Endothelial cell of hepatic sinusoid (primary cell): Measurements from ENCODE around the gene PTOV1.

Experiments
- in situ Hi-C: cut with HindIII; loops from 2 replicates; pipeline ENCODE4 v1.10.0; 2017; ENCODE audit warnings: low sequenced_read_pairs

The PTOV1 gene

DNA sequence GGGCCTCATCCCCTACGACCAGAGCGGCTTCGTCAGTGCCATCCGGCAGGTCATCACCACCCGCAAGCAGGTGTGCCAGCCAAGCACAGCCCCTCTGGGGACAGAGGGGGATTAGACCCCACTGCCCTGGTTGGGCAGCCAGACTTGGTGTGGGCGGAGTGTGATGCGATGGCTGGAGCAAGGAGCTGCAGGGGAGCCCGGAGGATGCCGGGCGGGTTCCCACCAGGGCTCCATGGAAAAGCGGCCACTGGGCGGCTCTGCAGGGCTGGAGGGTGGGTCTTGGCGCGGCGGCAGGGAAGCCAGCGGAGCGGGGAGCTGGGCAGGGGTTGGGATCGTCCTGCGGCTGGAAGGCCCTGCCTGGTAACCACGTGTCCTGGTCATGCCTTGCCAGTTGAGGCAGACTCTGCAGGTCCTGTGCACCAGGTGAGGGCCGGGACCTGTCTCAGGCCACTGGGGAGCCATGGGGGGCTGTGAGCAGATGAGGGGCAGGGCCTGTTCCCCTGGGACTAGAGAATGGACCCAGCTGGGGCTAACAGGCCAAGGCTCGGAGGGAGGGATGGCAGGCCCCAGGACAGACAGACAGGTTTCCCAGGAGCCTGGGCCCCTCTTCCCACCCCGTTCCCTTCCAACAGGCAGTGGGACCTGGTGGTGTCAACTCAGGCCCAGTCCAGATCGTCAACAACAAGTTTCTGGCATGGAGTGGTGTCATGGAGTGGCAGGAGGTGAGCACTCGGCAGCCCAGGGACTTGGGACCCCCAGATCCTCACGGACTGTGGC lies 6.3 kb downstream of the PTOV1 start:
- in situ Hi-C loops = no loop called here

DNA sequence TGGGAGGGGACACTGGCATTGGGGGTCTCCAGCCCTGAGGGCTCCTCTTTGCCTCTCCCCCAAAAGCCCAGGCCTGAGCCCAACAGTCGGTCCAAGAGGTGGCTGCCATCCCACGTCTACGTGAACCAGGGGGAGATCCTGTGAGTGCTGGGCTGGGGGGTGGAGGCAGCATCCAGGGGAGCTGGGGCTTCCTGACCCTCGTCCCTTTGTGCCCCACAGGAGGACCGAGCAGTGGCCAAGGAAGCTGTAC lies 6.8 kb downstream of the PTOV1 start:
- in situ Hi-C loops = no loop called here

DNA sequence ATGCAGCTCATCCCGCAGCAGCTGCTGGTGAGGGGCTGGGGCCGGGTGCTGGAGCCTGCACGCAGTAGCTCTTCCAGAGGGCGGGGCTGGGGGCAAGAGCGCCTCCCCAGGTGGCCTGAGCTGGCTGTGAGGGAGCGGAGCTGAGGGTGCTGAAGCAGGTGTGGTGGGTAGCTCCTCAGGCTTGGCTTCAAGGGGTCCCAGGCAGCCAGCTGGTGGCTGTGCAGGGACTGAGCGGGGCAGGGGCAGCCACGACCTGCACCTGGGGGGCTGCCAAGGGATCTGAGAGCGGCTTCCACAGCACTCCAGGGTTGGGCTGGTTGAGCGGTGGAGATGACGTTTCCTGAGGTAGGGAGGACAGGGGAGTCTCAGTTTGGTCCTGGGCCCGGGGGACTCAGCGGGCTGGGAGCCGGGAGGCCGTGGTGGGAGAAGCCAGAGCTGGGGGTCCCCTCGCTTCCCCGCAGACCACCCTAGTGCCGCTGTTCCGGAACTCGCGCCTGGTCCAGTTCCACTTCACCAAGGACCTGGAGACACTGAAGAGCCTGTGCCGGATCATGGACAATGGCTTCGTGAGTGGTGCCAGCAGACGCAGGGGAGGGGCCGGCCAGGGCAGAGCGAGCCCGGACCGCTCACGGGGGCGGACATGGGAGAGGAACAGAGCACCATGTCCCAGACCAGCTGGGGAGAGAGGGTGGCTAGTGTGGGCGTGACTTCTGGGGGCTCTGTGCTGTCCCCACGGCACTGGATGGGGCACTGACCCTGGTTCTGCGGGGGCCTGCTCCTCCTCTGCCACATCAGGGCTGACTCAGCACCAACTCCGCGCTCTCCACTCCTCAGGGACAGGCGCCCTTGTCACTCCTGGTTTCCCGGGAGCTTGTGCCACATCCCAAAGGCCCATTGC lies 7.4 kb downstream of the PTOV1 start:
- in situ Hi-C loops = no loop called here

DNA sequence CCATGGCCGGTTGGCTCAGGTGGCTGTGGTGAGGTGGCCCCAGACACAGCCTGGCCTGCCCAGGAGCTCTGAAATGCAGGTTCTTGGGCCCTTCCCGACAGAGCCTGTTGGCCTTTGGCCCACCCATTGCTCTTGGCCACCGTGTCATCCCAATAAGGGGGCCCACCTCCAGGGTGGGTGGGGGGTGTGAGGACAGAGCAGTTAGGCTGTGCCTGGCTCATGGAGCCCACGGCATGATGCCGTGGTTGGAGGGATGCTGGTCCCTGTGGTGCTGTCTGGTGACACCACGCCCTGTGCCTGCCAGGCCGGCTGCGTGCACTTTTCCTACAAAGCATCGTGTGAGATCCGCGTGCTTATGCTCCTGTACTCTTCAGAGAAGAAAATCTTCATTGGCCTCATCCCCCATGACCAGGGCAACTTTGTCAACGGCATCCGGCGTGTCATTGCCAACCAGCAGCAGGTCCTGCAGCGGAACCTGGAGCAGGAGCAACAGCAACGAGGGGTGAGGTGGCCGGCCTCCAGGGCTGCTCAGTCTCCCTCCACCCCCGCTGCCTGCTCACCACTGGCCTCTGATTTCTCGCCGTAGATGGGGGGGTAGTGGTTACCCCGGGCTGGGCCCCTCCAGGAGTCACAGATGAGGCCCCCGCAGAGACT lies 8.8 kb downstream of the PTOV1 start:
- in situ Hi-C loops = no loop called here

DNA sequence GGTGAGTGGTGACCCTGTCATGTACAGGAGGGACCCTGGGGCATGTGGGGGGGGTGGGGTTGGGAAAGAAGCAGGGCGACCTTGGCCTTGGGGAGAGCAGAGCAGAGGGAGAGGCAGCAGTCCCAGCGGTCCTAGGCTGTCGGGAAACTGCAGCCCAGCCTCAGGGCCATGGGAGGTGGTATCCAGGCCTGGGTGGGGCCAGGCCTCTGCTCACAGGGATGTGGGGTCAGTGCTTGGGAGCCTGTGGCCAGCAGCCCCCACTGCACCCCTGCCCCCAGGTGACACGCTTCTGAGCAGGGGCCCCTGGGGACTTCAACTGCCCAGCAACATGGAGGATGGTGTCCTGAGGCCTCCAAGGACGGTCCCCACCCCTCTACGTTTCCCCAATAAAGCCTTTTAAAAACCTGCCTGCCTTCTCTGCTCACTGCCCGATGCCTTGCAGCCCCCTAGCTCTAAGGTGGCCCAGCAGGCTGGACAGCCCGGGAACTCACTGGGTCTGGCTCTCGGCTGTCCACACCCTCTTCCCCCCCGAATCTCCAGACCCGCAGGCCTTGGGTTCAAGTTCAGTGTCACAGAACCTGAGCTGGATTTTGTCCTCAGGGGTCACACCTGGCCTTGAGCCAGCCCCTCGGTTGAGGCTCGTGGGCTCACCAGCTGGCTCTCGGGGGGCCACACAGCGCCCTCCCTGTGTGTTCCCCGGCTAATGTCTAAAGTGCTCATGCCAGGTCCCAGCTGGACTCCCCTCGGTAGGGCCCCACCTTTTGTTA lies 9.6 kb downstream of the PTOV1 start:
- in situ Hi-C loops = no loop called here

DNA sequence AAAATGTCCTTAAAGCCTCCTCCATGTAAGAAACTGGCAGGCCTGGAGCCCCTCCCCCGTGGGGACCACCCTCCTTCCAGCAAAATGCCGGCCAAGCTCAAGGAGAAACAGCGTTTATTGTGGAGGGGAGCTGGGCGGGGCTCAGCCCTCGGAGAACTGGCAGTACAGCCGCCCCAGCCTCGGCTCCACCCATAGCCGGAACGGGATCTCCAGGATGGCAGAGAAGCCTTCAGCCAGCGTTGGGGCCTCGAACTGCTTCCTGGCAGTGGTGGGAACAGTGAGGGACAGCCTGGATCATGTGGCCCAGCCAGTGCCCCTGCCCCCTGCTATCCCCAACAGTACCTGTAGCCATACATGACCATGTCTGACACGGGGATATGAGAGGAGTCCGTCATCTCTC lies 10.1 kb downstream of the PTOV1 start:
- in situ Hi-C loops = no loop called here

DNA sequence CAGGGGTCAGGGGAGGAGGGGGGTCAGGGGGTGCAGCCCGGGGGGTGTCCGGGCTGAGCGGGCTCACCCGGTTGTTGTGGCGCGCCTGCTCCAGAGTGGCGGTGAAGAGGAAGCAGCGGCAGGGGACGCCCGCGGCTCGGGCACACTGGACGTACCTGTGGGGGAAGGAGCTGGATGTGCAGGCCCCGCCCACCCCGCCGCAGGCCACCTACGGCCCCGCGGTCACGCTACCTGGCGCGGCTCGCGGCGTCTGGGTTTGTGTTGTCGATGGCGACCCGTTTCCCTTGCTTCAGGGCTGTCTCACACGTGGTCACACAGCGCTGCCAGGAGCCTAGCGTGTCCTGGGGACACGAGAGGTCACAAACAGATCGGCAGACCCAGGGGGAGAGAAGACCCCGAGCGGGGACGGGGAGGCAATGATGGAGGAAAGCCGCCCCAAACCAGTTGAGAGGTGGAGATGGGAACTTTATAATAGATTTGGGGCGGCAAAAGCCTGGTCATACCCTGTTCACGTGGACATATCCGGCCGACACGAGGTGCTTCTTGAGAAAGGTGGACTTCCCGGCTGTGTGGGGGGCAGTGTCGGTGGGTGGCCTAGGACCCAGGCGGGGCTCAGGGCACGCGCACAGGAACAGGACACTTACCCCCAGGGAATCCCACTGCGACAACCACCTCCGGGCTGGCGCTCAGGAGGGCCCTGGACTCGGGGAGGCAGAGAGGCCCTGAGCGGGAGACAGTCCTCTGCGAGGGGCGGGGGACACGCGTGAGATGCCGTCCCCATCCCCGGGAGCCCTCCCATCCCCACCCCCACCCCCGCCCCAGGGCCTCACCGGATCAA lies 10.8 kb downstream of the PTOV1 start:
- in situ Hi-C loops = no loop called here

DNA sequence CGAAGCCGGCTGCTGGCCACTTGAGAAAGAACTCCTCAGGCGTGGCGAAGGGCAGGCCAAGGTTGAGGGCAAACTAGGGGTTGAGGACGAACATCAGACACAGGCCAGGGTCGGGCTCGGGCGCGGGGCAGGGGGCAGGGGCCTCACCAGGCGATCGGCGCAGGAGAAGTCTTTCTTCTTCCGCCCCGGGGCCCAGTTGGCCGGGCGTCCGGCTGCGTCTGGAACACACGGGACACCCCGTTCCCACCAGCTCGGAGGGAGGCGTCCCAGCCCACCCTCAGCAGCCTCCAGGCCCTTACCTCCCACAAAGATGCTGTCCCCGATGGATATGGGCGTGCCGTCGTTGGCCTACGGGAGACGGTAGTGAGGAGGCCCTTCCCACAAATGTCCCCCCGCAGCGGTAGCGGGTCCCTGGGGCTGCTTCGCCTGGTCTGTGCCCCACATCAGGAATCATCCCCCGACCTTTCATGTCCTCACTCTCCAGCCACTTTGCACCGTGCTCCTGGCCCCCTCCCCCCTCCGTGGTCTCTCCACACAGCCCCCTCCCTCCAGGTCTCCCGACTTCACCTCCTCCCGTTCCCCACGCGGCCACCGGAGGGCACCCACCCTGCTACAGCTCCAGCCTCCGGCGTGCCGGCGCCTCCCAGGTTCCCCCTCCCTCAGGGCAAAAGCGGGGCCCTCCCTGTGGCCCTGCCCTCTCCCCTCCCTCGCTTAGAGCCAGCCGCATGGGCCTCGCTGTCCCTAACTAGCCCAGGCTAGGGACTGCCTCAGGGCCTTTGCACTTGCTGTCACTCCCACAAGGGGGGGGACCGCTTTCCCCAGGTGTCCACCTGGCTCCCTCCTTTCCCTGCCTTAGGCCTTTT lies 11.7 kb downstream of the PTOV1 start:
- in situ Hi-C loops = no loop called here

DNA sequence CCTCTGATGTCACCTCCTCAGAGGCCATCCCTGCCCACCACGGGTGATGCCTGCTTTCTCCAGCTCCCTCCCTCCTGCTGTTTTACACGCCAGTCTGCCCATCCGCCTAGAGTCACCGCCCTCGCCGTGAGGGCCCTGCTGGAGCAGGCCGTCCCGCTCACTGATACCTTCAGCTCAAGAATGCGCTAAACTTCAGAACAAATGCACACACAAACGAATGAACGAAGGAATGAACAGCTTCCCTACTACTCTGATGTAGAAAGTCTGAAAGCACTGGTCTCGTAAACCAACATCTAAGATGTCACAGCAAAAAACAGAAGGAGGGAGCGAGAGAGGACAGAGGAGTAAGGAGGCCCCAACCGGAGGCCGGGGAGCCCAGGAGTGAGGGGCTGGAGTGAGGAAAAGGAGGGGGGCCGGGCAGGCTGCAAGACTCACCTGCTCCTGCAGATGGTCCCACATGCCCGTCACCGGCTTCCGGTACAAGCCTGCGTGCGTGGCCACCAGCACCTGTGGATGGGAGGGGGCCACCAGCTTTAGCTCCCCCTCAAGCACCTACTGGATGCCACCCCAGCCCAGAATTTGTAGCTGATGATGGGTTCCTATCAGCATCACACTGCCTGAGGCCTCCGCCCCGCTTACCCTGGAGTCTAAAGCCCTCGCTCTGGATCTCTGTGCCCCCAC lies 12.4 kb downstream of the PTOV1 start:
- in situ Hi-C loops = no loop called here

DNA sequence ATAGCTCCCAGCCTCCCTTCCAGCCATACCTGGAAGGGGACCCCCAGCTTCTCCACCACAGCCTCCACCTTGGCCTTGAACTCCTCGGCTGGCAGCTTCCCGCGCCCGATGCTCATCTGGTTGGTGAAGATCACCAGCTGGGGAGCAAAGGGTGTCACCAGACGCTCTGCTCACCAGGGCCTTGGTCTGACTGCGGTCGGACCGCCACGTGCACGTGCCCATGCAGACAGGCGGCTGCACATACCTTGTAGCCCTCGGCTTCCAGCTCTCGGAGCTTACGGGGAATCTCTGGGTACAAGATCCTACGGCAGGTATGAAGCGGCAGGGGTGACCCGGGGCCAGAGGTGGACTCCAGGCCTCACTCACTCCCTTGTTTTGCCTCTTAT lies 13.0 kb downstream of the PTOV1 start:
- in situ Hi-C loops = no loop called here

DNA sequence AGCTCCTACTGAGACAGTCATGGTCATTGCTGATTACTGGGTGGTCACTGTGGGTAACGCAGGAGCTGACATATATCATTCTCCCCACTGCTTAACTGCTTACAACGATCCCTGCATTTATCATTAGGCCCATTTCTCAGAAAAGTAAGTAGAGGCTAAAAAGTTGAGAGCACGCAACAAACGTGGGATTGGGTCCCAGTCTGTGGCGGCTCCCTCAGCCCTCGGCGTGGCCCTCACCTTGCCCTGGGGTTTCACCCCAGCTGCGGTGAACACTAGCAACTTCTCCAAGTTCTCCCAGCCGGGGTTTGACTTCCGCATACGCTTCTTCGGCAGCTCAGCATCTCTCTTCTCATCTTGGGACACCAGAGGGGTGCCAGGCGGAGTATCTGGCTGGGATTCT lies 13.9 kb downstream of the PTOV1 start:
- in situ Hi-C loops = no loop called here

DNA sequence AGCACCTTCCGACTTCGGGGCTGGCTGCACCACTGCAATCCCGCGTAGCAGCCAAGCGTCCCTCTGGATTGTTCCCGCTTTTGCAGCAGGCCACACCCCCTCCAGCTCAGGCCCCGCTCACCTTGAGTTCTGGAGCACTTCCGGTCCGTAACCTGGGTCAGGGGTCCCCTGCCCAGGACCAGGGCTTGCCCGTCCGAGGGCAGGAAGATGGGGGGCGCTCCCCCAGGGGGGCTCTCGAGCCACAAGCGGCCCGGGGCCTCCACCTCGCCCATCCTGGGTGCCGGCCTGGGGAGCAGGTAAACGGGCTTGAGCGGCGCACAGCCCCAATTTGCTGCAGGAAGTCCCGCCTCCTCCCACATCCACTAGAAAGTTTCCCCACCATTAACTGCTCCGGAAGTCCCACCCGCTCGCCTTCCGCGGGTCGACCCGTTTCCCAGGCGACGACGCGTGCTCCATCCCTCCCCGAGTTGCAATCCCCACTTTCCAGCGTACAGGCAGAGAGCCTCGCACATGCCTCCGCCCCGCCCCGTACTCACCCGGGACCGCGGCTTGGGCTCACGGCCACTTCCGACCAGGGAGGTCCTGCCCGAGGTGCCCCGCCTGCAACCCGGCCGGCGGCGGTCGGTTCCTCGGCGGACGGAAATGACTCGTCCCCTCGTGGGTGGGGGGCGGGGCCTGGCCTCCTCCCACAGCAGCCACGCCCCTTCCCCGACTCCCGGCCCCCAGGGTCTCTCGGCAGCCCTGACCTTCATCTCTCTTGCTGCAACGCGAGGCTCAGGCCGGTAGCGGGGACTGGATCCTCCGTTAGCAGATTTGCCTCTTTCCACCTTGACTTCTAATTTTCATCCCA lies 16.2 kb downstream of the PTOV1 start, which contains the start of gene PNKP:
Gene PNKP, minus strand, starts transcription at position 644 of the 850 bp plus-strand sequence. Its CDS starts 372 bp downstream, at position 272.
- in situ Hi-C loops = no loop called here

DNA sequence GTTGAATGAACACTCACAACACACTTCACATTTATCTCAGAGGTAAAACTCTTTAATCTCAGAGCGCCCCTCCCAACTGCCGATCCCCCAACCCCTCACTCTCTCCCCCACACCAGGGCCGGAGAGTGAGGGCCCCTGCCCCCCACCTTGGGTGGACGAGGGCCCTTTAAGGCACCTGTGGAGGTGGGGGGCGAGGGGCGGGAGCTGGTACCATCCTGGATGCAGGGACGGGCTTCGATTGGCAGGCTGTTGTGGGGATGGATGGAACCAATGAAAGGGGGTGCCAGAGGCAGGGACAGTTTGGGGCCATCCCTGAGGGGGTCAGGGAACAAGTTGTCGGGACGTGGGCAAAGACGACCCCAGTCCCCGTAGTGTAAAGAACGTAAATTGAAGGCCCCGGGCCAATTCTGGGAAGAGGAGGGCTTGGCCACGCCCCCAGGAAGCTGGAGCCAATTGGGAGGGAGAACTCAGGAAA lies 18.1 kb downstream of the PTOV1 start:
- in situ Hi-C loops = no loop called here

DNA sequence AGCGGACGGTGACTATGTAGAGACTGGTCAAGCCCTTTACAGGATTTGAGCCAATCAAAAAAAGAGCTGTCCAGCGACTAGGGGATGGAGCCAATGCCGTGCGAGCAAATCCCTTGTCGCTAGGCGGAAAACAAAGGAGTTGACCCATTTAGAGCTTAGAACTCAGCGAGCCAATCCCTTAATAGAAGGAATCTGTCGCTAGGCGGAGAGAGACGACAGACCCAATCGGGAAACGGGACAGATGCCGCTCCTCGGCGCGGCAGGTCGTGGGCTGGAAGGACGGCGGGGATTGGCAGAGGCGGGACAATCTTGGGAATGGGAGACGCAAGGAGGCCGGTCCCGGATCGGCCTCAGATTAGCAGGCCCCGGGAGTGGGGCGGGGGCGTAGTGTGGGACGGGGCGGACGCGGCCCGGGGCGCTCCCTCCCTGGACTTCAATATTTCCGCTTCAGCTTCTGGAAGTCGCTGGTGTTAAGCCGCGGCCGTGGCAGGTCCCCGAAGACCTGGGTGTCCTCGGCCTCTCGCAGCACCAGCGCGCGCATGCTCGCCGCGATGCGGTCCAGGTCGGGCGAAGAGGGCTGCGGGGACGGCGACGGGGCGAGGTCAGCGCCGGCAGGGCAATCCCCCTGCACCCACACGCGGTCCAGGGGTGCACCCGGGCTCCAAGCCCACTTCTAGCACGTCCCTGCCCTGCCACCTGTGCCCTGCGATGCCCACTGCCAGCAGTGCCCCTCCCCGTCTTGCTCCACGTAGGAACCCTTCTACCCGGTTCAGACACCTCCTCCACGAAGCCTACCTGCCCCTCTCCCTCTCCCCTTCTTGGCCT lies 18.7 kb downstream of the PTOV1 start:
- in situ Hi-C loops = no loop called here

DNA sequence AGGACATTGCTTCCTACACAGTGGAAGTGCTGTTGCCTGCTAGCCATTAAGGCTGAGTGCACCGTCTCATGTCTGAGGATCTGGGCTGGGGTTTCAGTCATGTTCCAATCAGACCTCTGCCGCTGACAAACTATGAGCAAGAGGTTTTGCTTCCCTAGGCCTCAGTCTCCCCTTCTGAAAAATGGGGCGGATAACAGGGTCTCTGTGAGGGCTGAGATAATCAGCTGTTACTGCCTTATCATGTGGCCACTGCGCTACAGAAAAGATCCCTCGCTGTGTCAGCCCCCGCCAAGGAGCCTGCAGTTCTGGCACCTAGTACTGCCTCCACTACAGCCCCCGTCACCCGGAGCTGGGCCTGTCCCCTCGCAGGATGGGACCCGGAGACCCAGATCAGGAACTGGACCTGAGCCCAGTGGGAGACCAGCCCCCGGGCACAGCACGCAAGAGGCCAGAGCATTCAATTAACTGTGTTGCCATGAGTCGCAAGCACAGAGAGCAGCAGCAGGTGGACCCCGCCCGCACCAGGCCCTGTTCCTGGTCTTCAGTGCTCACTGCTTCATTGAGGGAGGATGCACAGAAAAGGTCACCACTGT lies 19.4 kb downstream of the PTOV1 start:
- in situ Hi-C loops = no loop called here

DNA sequence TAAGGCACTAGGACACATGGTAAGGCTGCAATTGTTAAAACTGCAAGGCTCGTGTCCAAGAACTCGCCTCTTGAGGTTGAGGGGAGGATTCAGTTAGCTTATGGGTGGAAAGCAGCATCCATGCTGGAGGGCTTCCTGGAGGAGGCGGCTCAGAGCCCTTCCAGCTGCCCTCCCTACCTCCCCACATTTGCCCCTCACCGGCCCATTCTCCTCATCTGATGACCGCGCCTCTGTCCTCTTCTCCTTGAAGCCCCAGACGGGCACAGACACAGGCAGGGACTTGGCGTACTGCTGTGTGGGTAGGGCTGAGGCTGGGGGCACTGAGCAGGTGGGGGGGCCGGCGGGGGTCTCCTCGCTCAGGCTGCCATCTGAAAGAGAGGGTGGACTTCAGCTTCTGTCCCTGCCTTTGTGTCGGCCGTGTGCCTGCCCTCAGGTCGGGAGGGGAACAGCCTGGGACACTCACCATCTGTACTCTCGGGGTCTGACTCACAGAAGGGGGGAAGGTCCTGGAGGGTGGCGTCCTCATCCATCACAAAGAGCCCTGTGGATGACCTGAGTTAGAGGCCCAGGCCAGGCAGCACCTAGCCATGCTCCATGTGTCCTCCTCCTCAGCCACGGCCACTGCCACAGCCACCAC lies 20.5 kb downstream of the PTOV1 start:
- in situ Hi-C loops = no loop called here
